IMR-90 (cell line): Measurements from ENCODE around the gene ZBTB7B. TPM values are rescaled to one million over a fixed set of nuclear protein-coding genes. Genes with fewer than 3 reads are reported as not detected.

Experiments
- ATAC-seq: fragments of 200-7000 bp; cut with Tn5 transposase; 2 replicates; pipeline ENCODE4 v1.9.1; 2020; ENCODE audit warnings: low read depth, mild to moderate bottlenecking, moderate library complexity
- BruUV-seq: library from RNA; stranded (reverse); fragments of 400-500 nt; replicated peaks from 2 replicates; lab custom pipeline; 2021; lab: Mats Ljungman, UMichigan
- CTCF ChIA-PET: fragments of 300-600 bp; formaldehyde crosslinking; extraction: SDS; loops from one replicate; lab custom pipeline; 2021; ENCODE audit warnings: antibody characterized with exemption; lab: Yijun Ruan, JAX
- POLR2A ChIA-PET: fragments of 300-600 bp; sonication (Branson Sonifier 250); formaldehyde crosslinking; loops from one replicate; lab custom pipeline; 2022; ENCODE audit warnings: antibody characterized with exemption; ENCODE audit not compliant: unreplicated experiment; lab: Charles Lee
- DNase-seq: peaks from one replicate; pipeline ENCODE4 v3.0.0; 2013
- H2AFZ ChIP-seq: replicated peaks from 2 replicates; pipeline ENCODE3; 2013; ENCODE audit warnings: low read length, mild to moderate bottlenecking; ENCODE audit not compliant: poor library complexity
- H2AK5ac ChIP-seq: 2 replicates; pipeline ENCODE4 v1.6.1; 2013; ENCODE audit warnings: low read depth, low read length, inconsistent platforms
- H2AK9ac ChIP-seq: replicated peaks from 2 replicates; pipeline ENCODE3; 2013; ENCODE audit warnings: mild to moderate bottlenecking, low read depth, low read length, moderate library complexity; ENCODE audit not compliant: poor library complexity
- H2BK120ac ChIP-seq: 2 replicates; pipeline ENCODE4 v1.6.1; 2013; ENCODE audit warnings: low read depth, low read length, inconsistent platforms
- H2BK15ac ChIP-seq: 3 replicates; pipeline ENCODE4 v1.6.1; 2013; ENCODE audit warnings: low read depth, low read length, inconsistent platforms
- H2BK20ac ChIP-seq: 2 replicates; pipeline ENCODE4 v1.6.1; 2013; ENCODE audit warnings: low read depth, mild to moderate bottlenecking, inconsistent platforms, low read length, moderate library complexity
- H2BK5ac ChIP-seq: 2 replicates; pipeline ENCODE4 v1.6.1; 2013; ENCODE audit warnings: mild to moderate bottlenecking, low read depth, low read length, inconsistent platforms; ENCODE audit not compliant: poor library complexity, severe bottlenecking
- H3K14ac ChIP-seq: replicated peaks from 2 replicates; pipeline ENCODE4 v1.6.1; 2013; ENCODE audit warnings: low read depth, low read length, inconsistent platforms
- H3K18ac ChIP-seq: 2 replicates; pipeline ENCODE4 v1.6.1; 2013; ENCODE audit warnings: low read depth, low read length, control low read depth
- H3K23ac ChIP-seq: 2 replicates; pipeline ENCODE4 v1.6.1; 2013; ENCODE audit warnings: low read depth, low read length, inconsistent platforms
- H3K27ac ChIP-seq: 2 replicates; pipeline ENCODE4 v1.5.1; 2013; ENCODE audit warnings: mild to moderate bottlenecking, control low read depth, low read length; ENCODE audit not compliant: insufficient read depth
- H3K27me3 ChIP-seq: 2 replicates; pipeline ENCODE4 v1.6.1; 2013; ENCODE audit warnings: low read length; ENCODE audit not compliant: control insufficient read depth, insufficient read depth
- H3K36me3 ChIP-seq: 2 replicates; pipeline ENCODE4 v1.6.1; 2013; ENCODE audit warnings: low read length, mixed read lengths; ENCODE audit not compliant: control insufficient read depth, insufficient read depth
- H3K4ac ChIP-seq: 2 replicates; pipeline ENCODE4 v1.6.1; 2013; ENCODE audit warnings: low read depth, low read length, inconsistent platforms
- H3K4me1 ChIP-seq: 2 replicates; pipeline ENCODE4 v1.6.1; 2013; ENCODE audit warnings: low read length, mixed read lengths; ENCODE audit not compliant: control insufficient read depth, insufficient read depth
- H3K4me2 ChIP-seq: 2 replicates; pipeline ENCODE4 v1.6.1; 2013; ENCODE audit warnings: low read depth, mild to moderate bottlenecking, control low read depth, low read length, moderate library complexity
- H3K4me3 ChIP-seq: 2 replicates; pipeline ENCODE4 v1.5.1; 2013; ENCODE audit warnings: low read depth, mild to moderate bottlenecking, control low read depth, low read length, moderate library complexity; ENCODE audit not compliant: insufficient read depth
- H3K56ac ChIP-seq: 2 replicates; pipeline ENCODE4 v1.6.1; 2013; ENCODE audit warnings: low read length, inconsistent platforms; ENCODE audit not compliant: insufficient read depth; ENCODE audit errors: extremely low read depth
- H3K79me1 ChIP-seq, 2 experiments: 2 replicates each; pipeline ENCODE4 v1.6.1; 2013; ENCODE audit warnings: low read length in 2 of 2, inconsistent platforms in 1 of 2, low read depth in 1 of 2
- H3K9ac ChIP-seq: 2 replicates; pipeline ENCODE4 v1.6.1; 2013; ENCODE audit warnings: low read depth, low read length, control low read depth
- H3K9me1 ChIP-seq: 2 replicates; pipeline ENCODE4 v1.6.1; 2013; ENCODE audit warnings: low read length, inconsistent platforms; ENCODE audit not compliant: insufficient read depth
- H3K9me3 ChIP-seq: 2 replicates; pipeline ENCODE4 v1.6.1; 2013; ENCODE audit warnings: low read length; ENCODE audit not compliant: control insufficient read depth, insufficient read depth
- H4K20me1 ChIP-seq: 2 replicates; pipeline ENCODE4 v1.6.1; 2013; ENCODE audit warnings: low read length, inconsistent platforms; ENCODE audit not compliant: insufficient read depth
- H4K5ac ChIP-seq: 2 replicates; pipeline ENCODE4 v1.6.1; 2013; ENCODE audit warnings: mild to moderate bottlenecking, low read depth, low read length, control low read depth
- H4K8ac ChIP-seq, 2 experiments: 2 replicates each; pipeline ENCODE4 v1.6.1; 2013; ENCODE audit warnings: low read depth in 2 of 2, low read length in 2 of 2, control low read depth in 1 of 2, inconsistent platforms in 1 of 2
- H4K91ac ChIP-seq: 2 replicates; pipeline ENCODE4 v1.6.1; 2013; ENCODE audit warnings: low read depth, low read length, inconsistent platforms; ENCODE audit not compliant: insufficient read depth
- CTCF ChIP-seq: conservative IDR thresholded peaks from 2 replicates; pipeline ENCODE4 v1.5.1; 2012; ENCODE audit warnings: mild to moderate bottlenecking, low read depth, low read length, improper control_type of control experiment
- MXI1 ChIP-seq: IDR thresholded peaks from 2 replicates; pipeline ENCODE4 v1.6.1; 2012; ENCODE audit warnings: low read depth, mild to moderate bottlenecking, low read length, moderate library complexity, borderline replicate concordance
- WGBS, 2 experiments: methylation state at CpG; one replicate each; pipeline versions ENCODE4 v1.1.5 to v1.1.7; 2013; ENCODE audit warnings: missing lambda C conversion rate in 2 of 2; ENCODE audit not compliant: insufficient read length in 1 of 2; ENCODE audit errors: extremely low coverage in 2 of 2; 5-methylcytosine and 5-hydroxymethylcytosine counted together
- dilution Hi-C: fragments of 300-500 bp; cut with HindIII; formaldehyde crosslinking; loops from one replicate; pipeline ENCODE4 v1.14.3; 2018; ENCODE audit warnings: low sequenced_read_pairs; ENCODE audit not compliant: unreplicated experiment
- in situ Hi-C: fragments of 300-500 bp; cut with MboI; formaldehyde crosslinking; loops from 3 replicates; pipeline ENCODE4 v1.14.3; 2019; ENCODE audit warnings: low sequenced_read_pairs, inconsistent platforms, mixed read lengths
- intact Hi-C: fragments of 100-400 bp; cut with micrococcal nuclease; formaldehyde crosslinking; loops from 2 replicates; pipeline ENCODE4 v1.10.0; 2022
- polyA plus RNA-seq, 3 experiments: library from polyadenylated mRNA; depleted of rRNA; stranded (reverse); fragments of >200 nt; gene quantifications; 2 replicates each; pipeline ENCODE4 v1.2.3, GENCODE V29; 2012; ENCODE audit warnings: low replicate concordance in 1 of 3
- total RNA-seq: library from RNA; depleted of rRNA; stranded (reverse); fragments of >200 nt; gene quantifications from 2 replicates; pipeline ENCODE4 v1.2.3, GENCODE V29; 2012

ZBTB7B gene
- total and polyA plus RNA-seq, 2 of the 4 experiments (the other 2 are of a cell fraction): 7.7 to 17.4 TPM

DNA sequence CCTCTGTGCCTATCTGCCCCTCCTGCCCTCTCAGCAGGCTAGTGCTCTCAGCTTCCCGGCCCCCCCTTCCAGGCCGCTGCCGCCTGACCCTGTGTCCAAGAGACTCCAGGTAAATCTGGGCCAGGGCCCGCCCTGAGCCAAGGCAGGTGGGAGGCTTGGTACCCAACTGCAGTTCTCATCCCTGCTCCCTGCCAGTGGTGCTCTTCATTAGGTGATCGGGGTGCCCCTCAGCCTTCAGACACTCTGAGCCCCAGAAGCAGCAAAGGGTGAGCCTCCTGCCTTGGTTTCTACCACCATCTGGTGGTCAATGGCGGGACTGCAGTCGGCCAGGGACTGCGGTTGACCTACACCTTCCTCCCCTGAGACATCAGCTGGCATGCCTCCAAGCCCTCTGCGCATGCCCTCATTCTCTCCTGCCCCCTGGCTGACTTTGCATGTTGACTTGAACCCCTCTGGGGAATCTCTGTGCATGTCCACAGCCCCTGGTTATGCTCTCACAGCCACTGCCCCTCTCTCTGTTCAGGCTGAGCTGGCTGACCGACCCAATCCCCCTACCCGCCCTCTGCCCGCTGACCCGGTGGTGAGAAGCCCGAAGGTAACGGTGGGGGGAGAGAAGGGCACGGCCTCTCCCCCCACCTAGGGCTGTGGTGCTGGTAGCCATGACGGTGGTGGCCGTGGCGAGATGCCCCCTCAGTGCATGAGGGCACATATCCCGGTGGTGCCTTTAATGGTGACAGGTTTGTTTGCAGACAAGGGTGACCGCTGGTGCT, 59.0 kb downstream of the ZBTB7B start (continued):
- TF ChIP-seq CTCF: peak; percentile 97

DNA sequence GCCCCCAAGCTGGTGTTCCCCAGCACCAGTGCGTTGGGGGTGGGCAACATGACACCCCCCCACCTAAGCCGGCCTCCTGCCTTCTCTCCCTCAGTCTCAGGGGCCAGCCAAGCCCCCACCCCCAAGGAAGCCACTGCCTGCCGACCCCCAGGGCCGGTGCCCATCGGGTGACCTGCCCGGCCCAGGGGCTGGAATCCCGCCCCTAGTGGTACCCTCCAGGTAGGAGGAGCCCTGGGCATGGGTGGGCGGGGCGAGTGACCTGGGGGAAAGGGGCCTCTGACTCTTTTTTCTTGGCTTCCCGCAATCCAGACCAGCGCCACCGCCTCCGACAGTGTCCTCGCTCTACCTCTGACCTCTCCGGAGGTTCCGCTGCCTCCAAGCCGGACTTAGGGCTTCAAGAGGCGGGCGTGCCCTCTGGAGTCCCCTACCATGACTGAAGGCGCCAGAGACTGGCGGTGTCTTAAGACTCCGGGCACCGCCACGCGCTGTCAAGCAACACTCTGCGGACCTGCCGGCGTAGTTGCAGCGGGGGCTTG, 59.6 kb downstream of the ZBTB7B start:
- Histone ChIP-seq H2AK5ac (no peak overlapping the region), H3K9ac (no peak overlapping the region), H3K4me1 (peaks cover 4% of the 10 kb centered on the region; the same call in 1 of the 2 replicates), H3K27ac (no peak overlapping the region), H2BK20ac (no peak overlapping the region), H3K23ac (no peak overlapping the region), H2AK9ac (no peak overlapping the region), H3K9me3 (no peaks in the 10 kb centered on the region), H3K4me3 (no peak overlapping the region), H2BK5ac (no peak overlapping the region), H2AFZ (peak overlapping the region; percentile 64), H3K36me3 (peaks cover 14% of the 10 kb centered on the region), H4K20me1 (peaks cover 17% of the 10 kb centered on the region), H4K8ac (no peak overlapping the region), H4K91ac (no peak overlapping the region), H3K56ac (no peak overlapping the region), H3K14ac (no peak overlapping the region), H3K27me3 (no peaks in the 10 kb centered on the region), H3K9me1 (peaks cover 3% of the 10 kb centered on the region; the same call in 1 of the 2 replicates), H3K4me2 (no peak overlapping the region), H3K4ac (no peak overlapping the region), H4K5ac (no peak overlapping the region), H3K79me1 (peaks cover 10 to 17% of the 10 kb centered on the region in 2 experiments), H3K18ac (no peak overlapping the region), H2BK120ac (no peak overlapping the region), H2BK15ac (no peak overlapping the region)
- dilution Hi-C loops: no loop called here
- in situ Hi-C loops: no loop called here
- WGBS, 2 experiments: 30% methylated on average over 6 of the region's 29 CpGs; no CpG with 5 or more reads in 1 of the 2 experiments
- DNase-seq (no peak), ATAC-seq (no peak)
- TF ChIP-seq CTCF (peak; percentile 17; the same call in 1 of the 2 replicates), MXI1 (no peak)
- intact Hi-C loops: loop anchor here (5.0 kb wide), 1 partner anchor 105 kb away; the partner anchor contains the start of gene PBXIP1
- ChIA-PET CTCF (interaction anchor here (0.6 to 1.5 kb wide), 6 partner anchors 13 to 155 kb away, joined by 3 to 12 read pairs (median 4); no protein-coding TSS in a partner anchor), POLR2A (no interaction called here)
- BruUV-seq: no TSS peak
